Trophoblast cell (in vitro differentiated cells and primary cell): ENCODE measurements around the gene CNTN4.

Source experiments
- DNase-seq, 2 donors: peaks; one replicate each; pipeline ENCODE4 v3.0.0-alpha.2; 2016
- H2AFZ ChIP-seq: 2 replicates; pipeline ENCODE4 v1.6.1; 2013; ENCODE audit warnings: low read length, moderate library complexity, mild to moderate bottlenecking; ENCODE audit not compliant: insufficient read depth, poor library complexity
- H2AK5ac ChIP-seq: 2 replicates; pipeline ENCODE4 v1.6.1; 2013; ENCODE audit warnings: mild to moderate bottlenecking, low read length
- H2BK120ac ChIP-seq: 2 replicates; pipeline ENCODE4 v1.6.1; 2013; ENCODE audit warnings: low read length, mild to moderate bottlenecking, moderate library complexity; ENCODE audit not compliant: insufficient read depth, poor library complexity
- H2BK12ac ChIP-seq: 2 replicates; pipeline ENCODE4 v1.6.1; 2013; ENCODE audit warnings: mild to moderate bottlenecking, low read length, moderate library complexity
- H2BK5ac ChIP-seq: 2 replicates; pipeline ENCODE4 v1.6.1; 2013; ENCODE audit warnings: low read length, low read depth, moderate library complexity, mild to moderate bottlenecking; ENCODE audit not compliant: poor library complexity
- H3K14ac ChIP-seq: 2 replicates; pipeline ENCODE4 v1.6.1; 2013; ENCODE audit warnings: mild to moderate bottlenecking, low read length
- H3K18ac ChIP-seq: 2 replicates; pipeline ENCODE4 v1.6.1; 2013; ENCODE audit warnings: mild to moderate bottlenecking, low read length
- H3K23ac ChIP-seq: 2 replicates; pipeline ENCODE4 v1.6.1; 2013; ENCODE audit warnings: low read length
- H3K27ac ChIP-seq: 2 replicates; pipeline ENCODE4 v1.5.1; 2013; ENCODE audit warnings: low read depth, mild to moderate bottlenecking, inconsistent platforms, low read length, moderate library complexity
- H3K27me3 ChIP-seq: 2 replicates; pipeline ENCODE4 v1.6.1; 2013; ENCODE audit warnings: inconsistent platforms, mild to moderate bottlenecking, low read length, moderate library complexity; ENCODE audit not compliant: insufficient read depth
- H3K36me3 ChIP-seq, 2 experiments: 1 replicate in 1 of 2; 2 replicates in 1 of 2; pipeline ENCODE4 v1.6.1; 2013; ENCODE audit warnings: low read length in 2 of 2, mild to moderate bottlenecking in 2 of 2, moderate library complexity in 1 of 2; ENCODE audit not compliant: insufficient read depth in 2 of 2, control insufficient read depth in 1 of 2
- H3K4ac ChIP-seq: 2 replicates; pipeline ENCODE4 v1.6.1; 2013; ENCODE audit warnings: low read depth, mild to moderate bottlenecking, low read length, moderate library complexity
- H3K4me1 ChIP-seq, 2 experiments: 1 replicate in 1 of 2; 2 replicates in 1 of 2; pipeline ENCODE4 v1.6.1; 2013; ENCODE audit warnings: low read length in 2 of 2, mild to moderate bottlenecking in 2 of 2, moderate library complexity in 1 of 2; ENCODE audit not compliant: insufficient read depth in 2 of 2, control insufficient read depth in 1 of 2
- H3K4me2 ChIP-seq: 2 replicates; pipeline ENCODE4 v1.6.1; 2013; ENCODE audit warnings: inconsistent platforms, mild to moderate bottlenecking, low read length, moderate library complexity
- H3K4me3 ChIP-seq: 2 replicates; pipeline ENCODE4 v1.5.1; 2013; ENCODE audit warnings: mild to moderate bottlenecking, low read depth, low read length, inconsistent platforms
- H3K79me1 ChIP-seq: one replicate; pipeline ENCODE4 v1.6.1; 2013; ENCODE audit warnings: low read length
- H3K79me2 ChIP-seq: 2 replicates; pipeline ENCODE4 v1.6.1; 2013; ENCODE audit warnings: low read length, mild to moderate bottlenecking; ENCODE audit not compliant: control insufficient read depth, insufficient read depth, poor library complexity
- H3K9ac ChIP-seq: 2 replicates; pipeline ENCODE4 v1.6.1; 2013; ENCODE audit warnings: mild to moderate bottlenecking, low read length
- H3K9me3 ChIP-seq: 2 replicates; pipeline ENCODE4 v1.6.1; 2013; ENCODE audit warnings: low read depth, mild to moderate bottlenecking, control low read depth, inconsistent platforms, low read length; ENCODE audit not compliant: insufficient read depth
- H4K12ac ChIP-seq: 2 replicates; pipeline ENCODE4 v1.6.1; 2013; ENCODE audit warnings: low read depth, mild to moderate bottlenecking, low read length, moderate library complexity
- H4K8ac ChIP-seq: 2 replicates; pipeline ENCODE4 v1.6.1; 2013; ENCODE audit warnings: low read depth, mild to moderate bottlenecking, low read length, moderate library complexity
- H4K91ac ChIP-seq: one replicate; pipeline ENCODE4 v1.6.1; 2013; ENCODE audit warnings: low read depth, mild to moderate bottlenecking, low read length, moderate library complexity
- WGBS: extraction: QIAGEN DNeasy Blood & Tissue Kit; methylation state at CpG from one replicate; pipeline ENCODE4 v1.1.7; 2013; ENCODE audit warnings: missing lambda C conversion rate; ENCODE audit not compliant: insufficient read length, insufficient coverage; ENCODE audit errors: extremely low coverage; 5-methylcytosine and 5-hydroxymethylcytosine counted together

Gene CNTN4

DNA sequence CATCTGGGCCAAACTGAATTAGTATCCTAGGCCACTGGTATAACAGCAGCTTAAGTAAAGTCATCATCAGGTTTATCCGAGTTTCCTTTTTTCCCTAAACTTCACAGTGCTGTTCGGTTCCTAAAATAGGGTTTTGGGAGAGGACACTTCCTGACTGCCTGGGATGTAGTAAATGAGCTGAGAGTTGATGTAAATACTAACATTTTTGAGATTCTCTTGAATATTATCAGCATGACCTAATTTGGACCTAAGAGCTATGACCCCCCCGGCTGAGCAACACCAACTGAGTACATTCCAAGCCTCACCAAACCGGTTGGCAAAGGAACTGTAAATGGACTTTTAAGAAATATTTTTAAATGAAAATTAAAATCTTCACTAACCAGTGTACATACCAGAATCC, 932.7 kb downstream of the CNTN4 start:
- Histone ChIP-seq H2BK12ac (no peak overlapping the region), H3K9ac (no peak overlapping the region), H3K23ac (no peak overlapping the region), H3K79me2 (no peaks in the 10 kb centered on the region), H3K4me1 (peaks cover 3 to 4% of the 10 kb centered on the region in 2 experiments), H3K9me3 (no peaks in the 10 kb centered on the region), H2AFZ (no peak overlapping the region), H3K18ac (no peak overlapping the region), H3K4ac (no peak overlapping the region), H4K8ac (no peak overlapping the region), H3K4me2 (no peak overlapping the region), H3K27me3 (no peaks in the 10 kb centered on the region), H3K14ac (no peak overlapping the region), H2BK120ac (no peak overlapping the region), H3K79me1 (peaks cover 4% of the 10 kb centered on the region), H2AK5ac (no peak overlapping the region), H3K4me3 (no peak overlapping the region), H4K91ac (no peak overlapping the region), H4K12ac (no peak overlapping the region), H3K36me3 (no peaks in the 10 kb centered on the region), H3K27ac (peak overlapping the region; percentile 25), H2BK5ac (no peak overlapping the region)
- no CpG with 5 or more reads among the region's 4 CpGs for WGBS
- peak; percentile 50 to 80 for DNase-seq

DNA sequence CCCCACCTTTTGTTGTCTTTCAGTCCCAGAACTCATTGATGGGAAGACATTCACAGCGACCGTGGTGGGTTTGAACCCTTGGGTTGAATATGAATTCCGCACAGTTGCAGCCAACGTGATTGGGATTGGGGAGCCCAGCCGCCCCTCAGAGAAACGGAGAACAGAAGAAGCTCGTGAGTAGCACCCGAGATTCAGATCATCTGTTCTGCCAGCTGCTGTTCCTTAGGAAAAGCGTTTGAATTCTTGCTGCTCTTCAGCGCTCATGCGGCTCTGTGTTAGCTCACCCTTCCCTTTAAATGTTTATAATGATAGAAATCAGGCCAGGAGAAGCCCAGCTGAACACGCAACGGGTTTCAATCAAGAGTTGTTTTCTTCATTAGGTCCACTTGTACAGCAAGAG, 938.5 kb downstream of the CNTN4 start:
- Histone ChIP-seq H2AK5ac (no peak overlapping the region), H4K12ac (no peak overlapping the region), H3K27me3 (no peaks in the 10 kb centered on the region), H3K4me3 (no peak overlapping the region), H3K27ac (no peak overlapping the region), H3K9ac (no peak overlapping the region), H3K36me3 (no peaks in the 10 kb centered on the region), H4K8ac (no peak overlapping the region), H3K4ac (no peak overlapping the region), H3K4me1 (peaks cover 0 to 4% of the 10 kb centered on the region in 2 experiments), H3K4me2 (no peak overlapping the region), H3K18ac (no peak overlapping the region), H2BK5ac (no peak overlapping the region), H2BK120ac (no peak overlapping the region), H3K9me3 (no peaks in the 10 kb centered on the region), H3K79me1 (peaks cover 2% of the 10 kb centered on the region), H3K14ac (no peak overlapping the region), H3K79me2 (no peaks in the 10 kb centered on the region), H2BK12ac (no peak overlapping the region), H4K91ac (no peak overlapping the region), H2AFZ (no peak overlapping the region), H3K23ac (no peak overlapping the region)
- WGBS: no CpG with 5 or more reads among the region's 13 CpGs
- no peak for DNase-seq

- H2BK12ac ChIP-seq: no peak overlapping the region
- no peak overlapping the region for H3K4me2 ChIP-seq
- no CpG with 5 or more reads among the region's 25 CpGs for WGBS
- no peak overlapping the region for H3K9ac ChIP-seq
- no peak overlapping the region for H2BK5ac ChIP-seq
- no peak overlapping the region for H4K12ac ChIP-seq
- H3K4me3 ChIP-seq: no peak overlapping the region
- H3K27me3 ChIP-seq: no peaks in the 10 kb centered on the region
- peak in 1 of 2 donors; percentile 6 for DNase-seq
- no peaks in the 10 kb centered on the region for H3K9me3 ChIP-seq
- no peak overlapping the region for H2BK120ac ChIP-seq
- peaks cover 0 to 4% of the 10 kb centered on the region in 2 experiments for H3K4me1 ChIP-seq
- H2AFZ ChIP-seq: no peak overlapping the region
- H2AK5ac ChIP-seq: no peak overlapping the region
- no peak overlapping the region for H4K91ac ChIP-seq
- H4K8ac ChIP-seq: no peak overlapping the region
- no peaks in the 10 kb centered on the region for H3K79me2 ChIP-seq
- H3K23ac ChIP-seq: no peak overlapping the region
- H3K18ac ChIP-seq: no peak overlapping the region
- no peak overlapping the region for H3K27ac ChIP-seq
- H3K14ac ChIP-seq: no peak overlapping the region
- H3K4ac ChIP-seq: no peak overlapping the region
- no peaks in the 10 kb centered on the region for H3K36me3 ChIP-seq
- no peaks in the 10 kb centered on the region for H3K79me1 ChIP-seq
Observed at GRCh38 chr3:3038201-3038991, 939.7 kb downstream of the CNTN4 start.

DNA sequence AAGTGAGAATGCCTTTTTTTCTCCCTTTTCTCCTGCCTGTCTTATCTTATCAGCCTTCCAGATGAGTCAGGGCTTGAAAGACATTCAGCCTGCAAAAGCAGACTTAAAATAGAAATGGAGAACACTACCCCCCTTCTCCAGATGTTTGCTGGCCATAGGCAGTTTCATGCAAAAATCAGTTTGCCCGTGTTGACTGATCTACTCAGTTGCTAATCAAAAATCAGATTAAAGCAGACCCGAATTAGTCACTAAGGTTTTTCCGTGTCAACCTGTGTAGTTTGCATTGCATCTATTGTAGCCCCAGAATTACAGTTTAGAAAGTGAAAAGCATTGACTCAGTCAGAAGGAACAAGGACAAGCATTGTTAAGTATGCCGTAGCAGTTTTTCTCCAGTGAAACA, 955.3 kb downstream of the CNTN4 start:
- Histone ChIP-seq H3K27ac (no peak overlapping the region), H2AFZ (no peak overlapping the region), H4K91ac (no peak overlapping the region), H3K27me3 (no peaks in the 10 kb centered on the region), H3K4me3 (no peak overlapping the region), H3K79me1 (no peaks in the 10 kb centered on the region), H2BK120ac (no peak overlapping the region), H3K4me2 (no peak overlapping the region), H3K23ac (no peak overlapping the region), H3K18ac (no peak overlapping the region), H2AK5ac (no peak overlapping the region), H3K79me2 (no peaks in the 10 kb centered on the region), H2BK5ac (no peak overlapping the region), H2BK12ac (no peak overlapping the region), H3K14ac (no peak overlapping the region), H3K9me3 (no peaks in the 10 kb centered on the region), H3K9ac (no peak overlapping the region), H3K4me1 (no peaks in the 10 kb centered on the region), H4K8ac (no peak overlapping the region), H3K36me3 (no peaks in the 10 kb centered on the region), H3K4ac (no peak overlapping the region), H4K12ac (no peak overlapping the region)
- no CpG with 5 or more reads among the region's 4 CpGs for WGBS
- DNase-seq: peak in 1 of 2 donors; percentile 41
